GM19468 (cell line): ENCODE measurements around the gene DPM2.

ENCODE experiments used
- ATAC-seq: cut with Tn5 transposase; IDR thresholded peaks from one replicate; pipeline ENCODE4 v1.9.1; 2021; ENCODE audit warnings: mild to moderate bottlenecking, moderate library complexity, moderate number of reproducible peaks; ENCODE audit not compliant: unreplicated experiment; ENCODE audit errors: extremely low read depth

Gene DPM2

GRCh38 chr9:127959841-127960409 is 22.3 kb upstream of the DPM2 start:
- no peak for ATAC-seq

GRCh38 chr9:127959398-127959797 is 21.7 kb upstream of the DPM2 start:
- no peak for ATAC-seq

GRCh38 chr9:127958728-127959127 is 21.1 kb upstream of the DPM2 start:
- ATAC-seq: no peak

GRCh38 chr9:127955294-127956015 is 17.8 kb upstream of the DPM2 start:
- no peak for ATAC-seq

- ATAC-seq: no peak
Measured at GRCh38 chr9:127954831-127955293, 17.2 kb upstream of the DPM2 start.

GRCh38 chr9:127953768-127954505 is 16.3 kb upstream of the DPM2 start:
- no peak for ATAC-seq

- ATAC-seq: no peak
Measured at GRCh38 chr9:127953154-127953553, 15.5 kb upstream of the DPM2 start.

GRCh38 chr9:127950513-127951289 is 13.0 kb upstream of the DPM2 start:
- ATAC-seq: no peak

- ATAC-seq: no peak
Measured at GRCh38 chr9:127949827-127950512, 12.3 kb upstream of the DPM2 start.

GRCh38 chr9:127947841-127948710 is 10.4 kb upstream of the DPM2 start:
- ATAC-seq: no peak

- no peak for ATAC-seq
Measured at GRCh38 chr9:127946728-127947127, 9.1 kb upstream of the DPM2 start.

GRCh38 chr9:127945942-127946341 is 8.3 kb upstream of the DPM2 start:
- no peak for ATAC-seq

GRCh38 chr9:127945338-127945737 is 7.7 kb upstream of the DPM2 start:
- no peak for ATAC-seq

- no peak for ATAC-seq
Measured at GRCh38 chr9:127944586-127945218, 7.0 kb upstream of the DPM2 start.

- ATAC-seq: no peak
Measured at GRCh38 chr9:127943731-127944144, 6.1 kb upstream of the DPM2 start.

GRCh38 chr9:127943011-127943662 is 5.5 kb upstream of the DPM2 start:
- ATAC-seq: no peak

- no peak for ATAC-seq
Measured at GRCh38 chr9:127942216-127943010, 4.8 kb upstream of the DPM2 start.

- ATAC-seq: no peak
Measured at GRCh38 chr9:127941961-127942215, 4.2 kb upstream of the DPM2 start.
